HCT116 (cell line): ENCODE measurements around the gene KLK6. TPM values are rescaled to one million over a fixed set of nuclear protein-coding genes. Genes with fewer than 3 reads are reported as not detected.

Experiments used
- ATAC-seq: fragments of 200-7000 bp; cut with Tn5 transposase; 2 replicates; pipeline ENCODE4 v1.9.1; 2020; ENCODE audit warnings: mild to moderate bottlenecking, moderate library complexity
- BruUV-seq: library from RNA; stranded (reverse); fragments of 400-500 nt; replicated peaks from 2 replicates; lab custom pipeline; 2021; lab: Mats Ljungman, UMichigan
- CTCF ChIA-PET: fragments of 300-600 bp; sonication (Branson Sonifier 250); formaldehyde crosslinking; loops from one replicate; lab custom pipeline; 2021; ENCODE audit warnings: antibody characterized with exemption; lab: Charles Lee
- POLR2A ChIA-PET: fragments of 300-600, 350-600 bp; sonication (Branson Sonifier 250); formaldehyde crosslinking; loops from one replicate; lab custom pipeline; 2021; ENCODE audit warnings: antibody characterized with exemption; lab: Charles Lee
- RAD21 ChIA-PET, 2 experiments: fragments of 300-600 bp; sonication (Branson Sonifier 250); formaldehyde crosslinking; loops; one replicate each; lab custom pipeline; 2023; ENCODE audit warnings: low total read pairs in 2 of 2; ENCODE audit not compliant: uncharacterized antibody in 2 of 2, unreplicated experiment in 2 of 2, low non-redundant PET in 1 of 2; lab: Charles Lee
- DNase-seq: peaks from one replicate; pipeline ENCODE4 v3.0.0-alpha.2; 2010; ENCODE audit warnings: low read depth, low spot score
- H2AFZ ChIP-seq: fragments of 200-600 bp; shearing (Covaris generic), sonication (generic); 2 replicates; pipeline ENCODE4 v1.6.1; 2017; ENCODE audit warnings: low read depth, mixed run types, mixed read lengths, antibody characterized with exemption, low read length; ENCODE audit not compliant: poor library complexity, severe bottlenecking
- H3K27ac ChIP-seq: 2 replicates; pipeline ENCODE4 v1.5.1; 2012; ENCODE audit warnings: low read depth, low read length
- H3K27me3 ChIP-seq: fragments of 200-600 bp; sonication (generic); 2 replicates; pipeline ENCODE4 v1.6.1; 2016; ENCODE audit warnings: mixed run types, low read length, mixed read lengths; ENCODE audit not compliant: insufficient read depth
- H3K36me3 ChIP-seq, 2 experiments: fragments of 200-500 bp in 1 of 2; fragments of 200-600 bp in 1 of 2; sonication (Bioruptor generic) in 1 of 2; sonication (generic) in 1 of 2; 2 replicates each; pipeline versions ENCODE4 v1.5.1 to v1.6.1; 2014 to 2016; ENCODE audit warnings: low read length in 2 of 2, inconsistent platforms in 1 of 2, mixed read lengths in 1 of 2, mixed run types in 1 of 2; ENCODE audit not compliant: insufficient read depth in 2 of 2, control insufficient read depth in 1 of 2
- H3K4me1 ChIP-seq, 2 experiments: fragments of 200-600 bp in 1 of 2; sonication (generic) in 1 of 2; 2 replicates each; pipeline versions ENCODE4 v1.5.1 to v1.6.1; 2012 to 2017; ENCODE audit warnings: low read length in 2 of 2, inconsistent platforms in 1 of 2, mild to moderate bottlenecking in 1 of 2, mixed read lengths in 1 of 2, mixed run types in 1 of 2, moderate library complexity in 1 of 2; ENCODE audit not compliant: insufficient read depth in 2 of 2, control insufficient read depth in 1 of 2
- H3K4me2 ChIP-seq: fragments of 200-600 bp; sonication (generic); 2 replicates; pipeline ENCODE4 v1.6.1; 2017; ENCODE audit warnings: mixed run types, low read length, mixed read lengths
- H3K4me3 ChIP-seq, 2 experiments: fragments of 200-600 bp in 1 of 2; sonication (generic) in 1 of 2; replicated peaks in 1 of 2; 2 replicates each; pipeline ENCODE4 v1.5.1; 2011 to 2016; ENCODE audit warnings: low read length in 2 of 2, control low read depth in 1 of 2, low read depth in 1 of 2, mild to moderate bottlenecking in 1 of 2, mixed read lengths in 1 of 2, mixed run types in 1 of 2
- H3K79me2 ChIP-seq: fragments of 200-600 bp; sonication (generic); 2 replicates; pipeline ENCODE4 v1.6.1; 2017; ENCODE audit warnings: mild to moderate bottlenecking, mixed run types, low read length, moderate library complexity, mixed read lengths; ENCODE audit not compliant: insufficient read depth
- H3K9ac ChIP-seq: fragments of 200-600 bp; sonication (generic); 2 replicates; pipeline ENCODE4 v1.6.1; 2016; ENCODE audit warnings: low read length, mixed read lengths
- H3K9me2 ChIP-seq: fragments of 200-600 bp; sonication (generic), shearing (Covaris generic); 2 replicates; pipeline ENCODE4 v1.6.1; 2017; ENCODE audit warnings: mixed run types, mild to moderate bottlenecking, moderate library complexity; ENCODE audit not compliant: insufficient read depth
- H3K9me3 ChIP-seq, 2 experiments: fragments of 200-500 bp in 1 of 2; fragments of 200-600 bp in 1 of 2; sonication (Bioruptor generic) in 1 of 2; sonication (generic) in 1 of 2; 2 replicates each; pipeline ENCODE4 v1.6.1; 2014 to 2017; ENCODE audit warnings: low read length in 2 of 2, mixed read lengths in 2 of 2, inconsistent platforms in 1 of 2, low read depth in 1 of 2, mild to moderate bottlenecking in 1 of 2, mixed run types in 1 of 2, moderate library complexity in 1 of 2; ENCODE audit not compliant: control insufficient read depth in 1 of 2, insufficient read depth in 1 of 2
- H4K20me1 ChIP-seq: fragments of 200-600 bp; sonication (generic), shearing (Covaris generic); 2 replicates; pipeline ENCODE4 v1.6.1; 2017; ENCODE audit warnings: mixed run types, mild to moderate bottlenecking, moderate library complexity; ENCODE audit not compliant: insufficient read depth
- CBX3 ChIP-seq: IDR thresholded peaks from 2 replicates; pipeline ENCODE4 v1.6.1; 2012; ENCODE audit warnings: low read depth
- CTCF ChIP-seq, 3 experiments: fragments of 200-600 bp in 1 of 3; sonication (generic) in 1 of 3; IDR thresholded peaks in 2 of 3; conservative IDR thresholded peaks in 1 of 3; 2 replicates each; pipeline ENCODE4 v1.5.1; 2012 to 2017; ENCODE audit warnings: low read depth in 2 of 3, low read length in 2 of 3, antibody characterized with exemption in 1 of 3, borderline replicate concordance in 1 of 3, control low read depth in 1 of 3, mild to moderate bottlenecking in 1 of 3, mixed read lengths in 1 of 3, mixed run types in 1 of 3, moderate library complexity in 1 of 3; ENCODE audit not compliant: insufficient read depth in 1 of 3
- EGR1 ChIP-seq: IDR thresholded peaks from 2 replicates; pipeline ENCODE4 v1.6.1; 2012; ENCODE audit warnings: low read depth
- RAD21 ChIP-seq: IDR thresholded peaks from 2 replicates; pipeline ENCODE4 v1.6.1; 2012; ENCODE audit warnings: low read depth, mild to moderate bottlenecking
- intact Hi-C: fragments of 100-400 bp; cut with micrococcal nuclease; formaldehyde crosslinking; loops from 2 replicates; pipeline ENCODE4 v1.10.0; 2022
- total RNA-seq: library from RNA; stranded (reverse); gene quantifications from one replicate; pipeline ENCODE4 v1.2.1, GENCODE V29; 2021; ENCODE audit not compliant: unreplicated experiment

KLK6 gene
- total RNA-seq, 1 experiment from 2014 or later, result 40.5 TPM

- CTCF ChIA-PET, result interaction anchor here (1.0 kb wide), 1 partner anchor 48 kb away, joined by 3 read pairs; no protein-coding TSS in a partner anchor
- TF ChIP-seq EGR1, result peak; percentile 92
- TF ChIP-seq CBX3, result no peak
- Histone ChIP-seq H3K4me1 (peaks cover 42 to 81% of the 10 kb centered on the region in 2 experiments), H3K9me3 (no peaks in the 10 kb centered on the region), H3K27ac (peak overlapping the region; percentile 95), H3K27me3 (no peaks in the 10 kb centered on the region), H3K79me2 (no peaks in the 10 kb centered on the region), H3K36me3 (no peaks in the 10 kb centered on the region), H3K9ac (peak overlapping the region; percentile 65), H4K20me1 (no peaks in the 10 kb centered on the region), H3K9me2 (no peaks in the 10 kb centered on the region), H2AFZ (peak overlapping the region; percentile 55), H3K4me2 (peak overlapping the region; percentile 71), H3K4me3 (peak overlapping the region; percentile 37 to 53)
- peak; percentile 56 for ATAC-seq
- intact Hi-C loops, result loop anchor here (2.0 to 5.0 kb wide), 3 partner anchors 33 to 48 kb away; partner anchors contain the start of gene KLK8
- DNase-seq, result no peak
- POLR2A ChIA-PET, result interaction anchor here (0.5 to 1.4 kb wide), 4 partner anchors 34 to 69 kb away, joined by 3 to 8 read pairs (median 3); no protein-coding TSS in a partner anchor
- RAD21 ChIA-PET, result interaction anchor here (0.8 to 1.0 kb wide), 3 partner anchors 38 to 50 kb away, joined by 3 to 9 read pairs (median 5); no protein-coding TSS in a partner anchor
- TSS peak; percentile 34 for BruUV-seq
These were observed 527 bp downstream of the KLK6 start for GRCh38 chr19:50968716-50969412.

- no peak overlapping the region for H2AFZ ChIP-seq
- ChIA-PET POLR2A (no interaction called here), CTCF (no interaction called here), RAD21 (interaction anchor here in 1 of 2 experiments (0.8 to 1.0 kb wide), 2 partner anchors 50 to 51 kb away, joined by 5 to 9 read pairs; no protein-coding TSS in a partner anchor)
- intact Hi-C loops, result loop anchor here (2.0 to 5.0 kb wide), 3 partner anchors 34 to 49 kb away; partner anchors contain the start of gene KLK8
- no peaks in the 10 kb centered on the region for H4K20me1 ChIP-seq
- H3K27me3 ChIP-seq, result no peaks in the 10 kb centered on the region
- peak overlapping the region; percentile 95 for H3K27ac ChIP-seq
- ATAC-seq (peak; percentile 34), DNase-seq (no peak)
- no peaks in the 10 kb centered on the region for H3K9me2 ChIP-seq
- TF ChIP-seq RAD21, result peak; percentile 65
- TF ChIP-seq CTCF (IDR thresholded peaks at IDR 0.05 in 2 of 3, conservative IDR thresholded peaks at IDR 0.05 in 1 of 3; ENCODE audit: borderline replicate concordance in 1 of 3, insufficient read depth in 1 of 3, low read depth in 2 of 3, low read length in 2 of 3), result peak in 1 of 3 experiments; percentile 8; a peak in 1 of 6 replicates
- no peak for TF ChIP-seq CBX3
- peaks cover 42 to 74% of the 10 kb centered on the region in 2 experiments for H3K4me1 ChIP-seq
- BruUV-seq, result no TSS peak
- peak overlapping the region; percentile 71 for H3K4me2 ChIP-seq
- peak overlapping the region; percentile 65 for H3K9ac ChIP-seq
- H3K9me3 ChIP-seq, result no peaks in the 10 kb centered on the region
- H3K79me2 ChIP-seq, result no peaks in the 10 kb centered on the region
- peak overlapping the region; percentile 37 to 53 for H3K4me3 ChIP-seq
- no peaks in the 10 kb centered on the region for H3K36me3 ChIP-seq
These were observed 1.3 kb downstream of the KLK6 start for GRCh38 chr19:50967929-50968715.
